Cardiac muscle cell (in vitro differentiated cells and primary cell): ENCODE measurements around the gene IL1RAPL2. TPM values are rescaled to one million over a fixed set of nuclear protein-coding genes. Genes with fewer than 3 reads are reported as not detected.
A peak's percentile ranks its signal among the peaks of the same experiment; 100 is the strongest.
"Not testable (repeated sequence)": the region's sequence is repeated elsewhere in the genome, so short reads cannot be mapped to it uniquely, and the experiment has no call there.

Experiments
- DNase-seq, 2 donors: peaks; one replicate each; pipeline versions ENCODE4 v3.0.0 to v3.0.0-alpha.2; 2010 to 2017; ENCODE audit warnings: low read depth in 1 of 2, low spot score in 1 of 2
- H3K27ac ChIP-seq: fragments of 200-600 bp; sonication (generic); 2 replicates; pipeline ENCODE4 v1.5.1; 2016
- H3K27me3 ChIP-seq: fragments of 200-600 bp; sonication (generic); 2 replicates; pipeline ENCODE4 v1.6.0; 2016; ENCODE audit warnings: control low read depth
- H3K36me3 ChIP-seq: fragments of 200-600 bp; sonication (generic); 2 replicates; pipeline ENCODE4 v1.5.1; 2016; ENCODE audit warnings: control low read depth
- H3K4me1 ChIP-seq: fragments of 200-600 bp; sonication (generic); 2 replicates; pipeline ENCODE4 v1.8.1; 2017; ENCODE audit warnings: low read depth, mild to moderate bottlenecking, mixed run types
- H3K4me3 ChIP-seq: fragments of 200-600 bp; sonication (generic); 2 replicates; pipeline ENCODE4 v1.5.1; 2016; ENCODE audit warnings: mild to moderate bottlenecking
- H3K9me3 ChIP-seq: fragments of 200-600 bp; sonication (generic); 2 replicates; pipeline ENCODE4 v1.5.1; 2017; ENCODE audit warnings: low read depth, mild to moderate bottlenecking, control low read depth
- polyA plus RNA-seq: library from polyadenylated mRNA; unstranded; fragments of >200 nt; fragmentation: Nextera tagmentation; extraction: Ambion mirVana; gene quantifications from 2 replicates; pipeline ENCODE4 v1.2.1, GENCODE V29; 2016
- total RNA-seq: library from RNA; depleted of rRNA; stranded (reverse); fragments of >200 nt; gene quantifications from 2 replicates; pipeline ENCODE4 v1.2.3, GENCODE V29; 2016
- TF ChIP-seq, protein P1 (sequence below): IDR thresholded peaks from 2 replicates; pipeline ENCODE4 v1.5.1; 2012; ENCODE audit warnings: low read depth, mild to moderate bottlenecking, low read length

IL1RAPL2 gene
- total and polyA plus RNA-seq, 2 experiments from 2014 or later = not detected

DNA sequence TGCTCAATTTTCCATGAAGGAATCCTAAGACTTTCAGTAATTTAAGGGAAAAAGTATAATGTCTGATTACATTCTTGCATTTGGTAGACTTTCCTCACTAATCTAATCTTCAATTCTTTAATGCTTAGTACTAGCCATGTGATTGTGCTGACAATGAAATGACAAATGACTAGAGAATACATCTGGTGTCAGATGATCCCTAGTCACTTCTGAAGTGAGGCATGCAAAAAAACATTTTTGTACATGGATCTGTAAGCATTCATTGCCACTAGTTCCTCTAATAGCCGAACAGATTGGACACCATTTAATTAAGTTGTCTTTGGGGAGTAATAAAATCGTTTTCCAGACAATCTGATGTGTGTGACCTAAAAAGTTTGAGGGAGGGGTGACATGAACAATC is 1193.6 kb downstream of the IL1RAPL2 start:
- H3K4me3 ChIP-seq = no peak overlapping the region
- DNase-seq = no peak
- no peak overlapping the region for H3K27ac ChIP-seq
- H3K27me3 ChIP-seq = no peaks in the 10 kb centered on the region
- no peaks in the 10 kb centered on the region for H3K9me3 ChIP-seq
- TF ChIP-seq, protein P1, sequence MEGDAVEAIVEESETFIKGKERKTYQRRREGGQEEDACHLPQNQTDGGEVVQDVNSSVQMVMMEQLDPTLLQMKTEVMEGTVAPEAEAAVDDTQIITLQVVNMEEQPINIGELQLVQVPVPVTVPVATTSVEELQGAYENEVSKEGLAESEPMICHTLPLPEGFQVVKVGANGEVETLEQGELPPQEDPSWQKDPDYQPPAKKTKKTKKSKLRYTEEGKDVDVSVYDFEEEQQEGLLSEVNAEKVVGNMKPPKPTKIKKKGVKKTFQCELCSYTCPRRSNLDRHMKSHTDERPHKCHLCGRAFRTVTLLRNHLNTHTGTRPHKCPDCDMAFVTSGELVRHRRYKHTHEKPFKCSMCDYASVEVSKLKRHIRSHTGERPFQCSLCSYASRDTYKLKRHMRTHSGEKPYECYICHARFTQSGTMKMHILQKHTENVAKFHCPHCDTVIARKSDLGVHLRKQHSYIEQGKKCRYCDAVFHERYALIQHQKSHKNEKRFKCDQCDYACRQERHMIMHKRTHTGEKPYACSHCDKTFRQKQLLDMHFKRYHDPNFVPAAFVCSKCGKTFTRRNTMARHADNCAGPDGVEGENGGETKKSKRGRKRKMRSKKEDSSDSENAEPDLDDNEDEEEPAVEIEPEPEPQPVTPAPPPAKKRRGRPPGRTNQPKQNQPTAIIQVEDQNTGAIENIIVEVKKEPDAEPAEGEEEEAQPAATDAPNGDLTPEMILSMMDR = no peak
- H3K36me3 ChIP-seq = no peaks in the 10 kb centered on the region
- no peaks in the 10 kb centered on the region for H3K4me1 ChIP-seq

DNA sequence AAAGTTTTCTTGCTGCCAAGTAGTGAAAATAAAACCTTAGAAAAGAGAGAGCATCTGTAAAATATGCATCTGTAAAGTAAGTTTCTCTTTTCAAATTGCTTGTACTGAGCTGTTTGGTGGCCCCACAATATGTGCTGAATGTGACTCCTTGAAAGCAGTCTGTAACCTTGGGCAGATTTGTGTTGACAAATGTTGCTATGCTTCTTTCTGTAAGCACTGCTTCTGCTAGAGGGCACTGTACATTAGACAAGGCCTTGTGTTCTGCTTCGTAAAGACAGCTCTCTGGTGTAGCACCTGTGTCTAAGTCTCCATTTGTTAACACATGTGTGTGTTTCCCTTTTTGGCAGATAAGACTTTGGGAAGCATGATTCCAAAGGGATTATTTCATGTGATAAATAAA is 1199.7 kb downstream of the IL1RAPL2 start:
- peak in 1 of 2 donors; percentile 51 for DNase-seq
- H3K27ac ChIP-seq = no peak overlapping the region
- H3K27me3 ChIP-seq = no peaks in the 10 kb centered on the region
- no peaks in the 10 kb centered on the region for H3K36me3 ChIP-seq
- no peaks in the 10 kb centered on the region for H3K4me1 ChIP-seq
- TF ChIP-seq, protein P1 = no peak
- H3K9me3 ChIP-seq = no peaks in the 10 kb centered on the region
- no peak overlapping the region for H3K4me3 ChIP-seq

DNA sequence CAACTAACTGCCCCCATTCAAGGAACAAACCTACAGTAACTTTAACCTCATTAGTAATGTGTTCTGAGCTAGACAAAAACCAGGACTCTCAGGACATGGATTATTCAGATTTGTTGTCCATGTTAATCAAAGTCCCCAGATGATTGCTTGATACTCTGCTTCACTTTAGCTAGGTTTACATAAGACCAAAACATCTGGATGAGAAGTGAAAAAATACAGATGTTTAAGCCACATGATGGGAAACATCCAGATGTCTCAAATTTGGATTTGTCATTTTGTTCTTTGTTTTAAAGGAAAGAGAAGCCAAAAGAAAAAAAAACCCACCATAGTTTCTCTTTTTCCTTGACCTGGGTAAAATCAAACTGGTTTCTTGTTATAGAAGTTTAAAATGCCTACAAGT is 1207.8 kb downstream of the IL1RAPL2 start:
- TF ChIP-seq, protein P1 = no peak
- no peak overlapping the region for H3K4me3 ChIP-seq
- no peaks in the 10 kb centered on the region for H3K36me3 ChIP-seq
- H3K27me3 ChIP-seq = no peaks in the 10 kb centered on the region
- H3K4me1 ChIP-seq = no peaks in the 10 kb centered on the region
- no peak overlapping the region for H3K27ac ChIP-seq
- H3K9me3 ChIP-seq = no peaks in the 10 kb centered on the region
- DNase-seq = no peak

DNA sequence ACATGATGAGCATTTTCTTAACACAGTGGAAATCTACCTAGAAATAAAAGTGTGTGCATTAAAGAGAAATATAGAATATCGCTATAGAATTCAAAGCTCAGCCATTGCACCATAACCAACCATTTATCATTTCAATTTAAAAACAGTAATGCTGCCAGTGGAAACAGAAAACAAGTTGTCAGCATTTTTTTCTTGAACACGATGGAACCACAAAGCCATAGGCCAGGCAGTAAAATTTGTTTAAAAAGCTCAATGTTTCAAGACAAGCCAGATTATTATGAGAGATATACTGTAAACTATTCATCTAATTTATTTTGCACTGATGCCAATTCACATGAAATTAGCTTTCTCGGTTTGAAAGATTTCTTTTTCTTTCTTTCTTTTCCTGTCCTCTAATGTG is 1209.7 kb downstream of the IL1RAPL2 start:
- TF ChIP-seq, protein P1 = no peak
- Histone ChIP-seq H3K27ac (no peak overlapping the region), H3K27me3 (no peaks in the 10 kb centered on the region), H3K36me3 (no peaks in the 10 kb centered on the region), H3K4me3 (no peak overlapping the region), H3K4me1 (no peaks in the 10 kb centered on the region), H3K9me3 (no peaks in the 10 kb centered on the region)
- no peak for DNase-seq

DNA sequence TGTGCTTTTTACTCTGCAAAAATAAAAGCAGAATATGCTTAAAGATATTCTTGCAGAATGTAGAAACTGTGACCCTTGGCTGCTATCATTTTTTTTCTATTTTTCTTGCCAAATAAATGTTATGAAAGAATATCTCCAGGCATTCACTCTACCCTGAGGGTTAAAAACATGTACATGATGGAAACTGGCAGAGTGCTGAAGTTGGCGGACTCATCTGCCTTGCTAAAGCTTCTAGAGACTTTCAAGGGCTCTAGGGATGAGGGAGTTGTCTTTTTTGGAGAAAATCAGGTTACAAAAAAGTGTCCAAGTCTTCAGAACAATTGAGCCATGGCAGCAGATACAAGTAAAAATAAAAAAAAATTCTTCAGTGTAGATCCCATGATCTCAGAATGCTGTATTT is 1215.8 kb downstream of the IL1RAPL2 start:
- Histone ChIP-seq H3K4me3 (no peak overlapping the region), H3K4me1 (no peaks in the 10 kb centered on the region), H3K36me3 (no peaks in the 10 kb centered on the region), H3K27me3 (no peaks in the 10 kb centered on the region), H3K27ac (no peak overlapping the region), H3K9me3 (no peaks in the 10 kb centered on the region)
- TF ChIP-seq, protein P1 = no peak
- DNase-seq = no peak

DNA sequence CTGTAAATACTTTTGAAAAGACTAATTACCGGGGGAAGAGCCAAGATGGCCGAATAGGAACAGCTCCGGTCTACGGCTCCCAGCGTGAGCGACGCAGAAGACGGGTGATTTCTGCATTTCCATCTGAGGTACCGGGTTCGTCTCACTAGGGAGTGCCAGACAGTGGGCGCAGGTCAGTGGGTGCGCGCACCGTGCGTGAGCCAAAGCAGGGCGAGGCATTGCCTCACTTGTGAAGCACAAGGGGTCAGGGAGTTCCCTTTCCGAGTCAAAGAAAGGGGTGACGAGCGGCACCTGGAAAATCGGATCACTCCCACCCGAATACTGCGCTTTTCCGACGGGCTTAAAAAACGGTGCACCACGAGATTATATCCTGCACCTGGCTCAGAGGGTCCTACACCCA is 1230.9 kb downstream of the IL1RAPL2 start:
- H3K4me1 ChIP-seq, H3K27ac ChIP-seq, H3K4me3 ChIP-seq, DNase-seq, H3K9me3 ChIP-seq, H3K36me3 ChIP-seq, H3K27me3 ChIP-seq: not testable (repeated sequence)
